GM11168 (cell line): ENCODE data around the gene TMEM218.
"Not testable (repeated sequence)": the region's sequence is repeated elsewhere in the genome, so short reads cannot be mapped to it uniquely, and the experiment has no call there.

Experiments used
- in situ Hi-C: fragments of 300-500 bp; cut with MboI; formaldehyde crosslinking; loops from one replicate; pipeline ENCODE4 v1.12.0; 2022; ENCODE audit warnings: low sequenced_read_pairs; ENCODE audit not compliant: unreplicated experiment

Gene TMEM218

DNA sequence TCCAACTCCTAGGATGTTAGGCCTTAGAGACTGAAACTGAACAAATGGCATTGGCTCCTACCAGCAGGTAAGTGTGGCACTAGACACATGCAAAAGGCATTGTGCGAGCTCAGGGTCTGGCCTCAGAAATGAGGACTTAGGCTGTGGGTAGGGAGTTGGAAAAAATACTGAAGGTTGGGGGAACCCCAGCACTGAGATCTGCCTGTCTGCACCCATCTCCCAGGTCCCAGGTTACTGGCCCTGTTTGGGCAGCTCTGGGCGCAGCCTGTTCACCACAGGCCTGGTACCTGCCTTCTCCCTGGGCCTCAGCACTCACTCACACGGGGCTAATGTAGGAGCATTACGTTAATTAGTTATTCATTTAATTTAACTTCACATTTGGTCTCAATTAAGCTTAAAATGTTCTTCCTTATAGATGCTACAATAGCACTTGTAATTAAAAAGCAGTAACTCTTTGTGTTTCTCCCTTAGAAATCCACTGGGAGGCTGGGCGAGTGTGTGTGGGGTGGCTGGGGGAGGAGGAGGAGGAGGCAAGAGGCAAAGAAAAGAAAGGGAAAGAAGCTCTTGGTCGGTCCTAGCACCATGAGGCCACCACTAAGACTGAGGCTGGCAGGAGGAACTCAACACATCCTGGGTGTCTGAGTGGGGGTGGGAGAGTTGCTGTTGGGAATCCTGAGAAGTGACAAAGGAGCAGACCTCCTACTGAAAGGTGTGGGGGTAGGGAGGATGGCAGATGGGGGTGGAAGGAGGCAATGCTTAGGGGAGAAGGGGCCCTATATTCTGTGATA is 19.4 kb downstream of the TMEM218 start:
- in situ Hi-C loops = no loop called here

DNA sequence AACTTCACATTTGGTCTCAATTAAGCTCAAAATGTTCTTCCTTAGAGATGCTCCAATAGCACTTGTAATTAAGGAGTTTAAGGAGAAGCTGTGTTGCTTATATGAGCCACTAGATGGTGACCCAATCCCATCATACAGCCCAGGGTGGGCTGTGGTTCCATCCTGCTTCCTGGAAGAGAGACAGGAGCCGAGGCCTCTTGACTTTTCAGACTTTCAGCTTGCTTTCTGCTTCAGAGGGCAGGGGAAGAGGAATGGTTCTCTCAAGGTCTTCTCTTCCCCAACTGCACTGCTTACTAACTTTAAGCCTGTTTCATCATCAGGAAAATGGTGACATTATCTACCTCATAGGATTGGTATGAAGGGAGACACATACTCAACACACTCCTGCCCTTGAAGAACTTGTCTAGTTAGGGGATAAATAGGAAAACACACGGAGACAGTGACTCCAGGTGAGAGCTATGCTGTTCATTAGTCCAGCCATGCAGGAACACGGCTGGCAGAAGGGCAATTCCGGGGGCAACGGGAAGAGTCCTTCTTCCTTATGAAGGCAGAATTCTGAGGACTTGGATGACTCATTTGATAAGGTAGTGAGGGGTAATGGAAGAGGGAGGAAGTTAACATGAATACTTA is 20.1 kb downstream of the TMEM218 start:
- in situ Hi-C loops = no loop called here

DNA sequence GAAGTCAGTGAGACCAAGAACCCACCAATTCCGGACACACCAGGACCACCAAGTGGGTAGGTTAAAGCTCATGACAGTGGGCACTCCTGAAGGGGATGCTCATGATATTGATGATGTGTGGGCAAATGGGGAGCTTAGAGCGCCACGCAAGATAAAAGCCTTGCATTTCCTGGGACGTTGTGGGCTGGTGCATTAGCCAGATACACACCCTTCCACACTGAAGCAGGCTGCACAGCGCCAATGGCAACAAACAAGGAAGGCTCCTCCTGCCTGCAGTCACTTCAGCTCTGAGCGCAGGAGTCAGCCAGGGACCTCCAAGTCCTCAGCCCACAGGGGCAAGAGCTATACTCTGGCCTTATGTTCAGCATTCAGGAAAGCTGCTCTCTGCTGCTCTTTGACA is 20.6 kb downstream of the TMEM218 start:
- in situ Hi-C loops = no loop called here

DNA sequence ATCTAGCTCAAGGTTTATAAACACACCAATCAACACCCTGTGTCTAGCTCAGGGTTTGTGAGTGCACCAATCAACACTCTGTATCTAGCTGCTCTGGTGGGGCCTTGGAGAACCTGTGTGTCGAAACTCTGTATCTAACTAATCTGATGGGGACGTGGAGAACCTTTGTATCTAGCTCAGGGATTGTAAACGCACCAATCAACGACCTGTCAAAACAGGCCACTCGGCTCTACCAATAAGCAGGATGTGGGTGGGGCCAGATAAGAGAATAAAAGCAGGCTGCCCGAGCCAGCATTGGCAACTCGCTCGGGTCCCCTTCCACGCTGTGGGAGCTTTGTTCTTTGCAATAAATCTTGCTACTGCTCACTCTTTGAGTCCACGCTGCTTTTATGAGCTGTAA is 21.3 kb downstream of the TMEM218 start:
- in situ Hi-C loops = not testable (repeated sequence)

DNA sequence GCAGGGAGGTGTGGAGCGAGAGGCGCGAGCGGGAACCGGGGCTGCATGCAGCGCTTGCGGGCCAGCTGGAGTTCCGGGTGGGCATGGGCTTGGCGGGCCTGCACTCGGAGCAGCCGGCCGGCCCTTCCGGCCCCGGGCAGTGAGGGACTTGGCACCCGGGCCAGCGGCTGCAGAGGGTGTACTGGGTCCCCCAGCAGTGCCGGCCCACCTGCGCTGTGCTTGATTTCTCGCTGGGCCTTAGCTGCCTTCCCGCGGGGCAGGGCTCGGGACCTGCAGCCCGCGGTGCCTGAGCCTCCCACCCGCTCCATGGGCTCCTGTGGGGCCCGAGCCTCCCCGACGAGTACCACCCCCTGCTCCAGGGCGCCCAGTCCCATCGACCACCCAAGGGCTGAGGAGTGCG is 21.9 kb downstream of the TMEM218 start:
- in situ Hi-C loops = not testable (repeated sequence)

DNA sequence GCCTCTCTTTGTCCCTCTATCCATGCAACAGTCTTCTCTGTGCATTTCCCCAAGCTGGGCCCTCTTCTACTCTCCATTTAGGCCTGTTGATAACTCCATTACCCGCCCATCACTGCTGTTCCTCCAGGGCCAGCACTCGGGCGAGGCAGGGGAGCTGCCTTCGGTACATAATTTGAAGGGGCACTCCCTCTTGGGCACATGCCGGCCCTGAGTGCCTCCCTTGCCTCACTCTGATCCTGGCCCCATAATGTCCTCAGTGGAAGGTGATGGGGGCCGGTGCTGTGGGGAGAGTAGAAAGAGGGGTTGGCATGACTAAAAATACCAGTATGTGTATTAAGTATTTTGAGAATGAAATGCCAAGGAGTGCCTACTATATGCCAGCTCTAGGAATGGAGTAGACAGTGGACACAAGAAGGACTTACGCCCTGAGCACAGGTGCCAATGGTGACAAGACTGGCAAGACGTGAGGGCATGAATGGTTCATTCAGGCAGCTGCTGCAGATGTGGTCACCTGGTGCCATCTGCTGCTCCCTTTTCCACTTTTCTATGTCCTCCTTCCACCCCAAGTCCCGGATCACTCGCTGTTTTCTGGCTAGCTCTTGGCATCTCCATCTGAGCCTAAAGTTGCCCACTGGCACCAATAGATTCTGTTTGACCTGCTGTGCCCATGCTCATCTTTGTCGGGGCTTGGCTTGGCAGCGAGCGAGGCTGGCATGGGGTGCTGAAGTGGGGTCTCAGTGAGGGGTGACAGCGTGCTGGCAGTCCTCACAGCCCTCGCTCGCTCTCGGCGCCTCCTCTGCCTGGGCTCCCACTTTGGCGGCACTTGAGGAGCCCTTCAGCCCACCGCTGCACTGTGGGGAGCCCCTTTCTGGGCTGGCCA is 22.6 kb downstream of the TMEM218 start:
- in situ Hi-C loops = no loop called here

DNA sequence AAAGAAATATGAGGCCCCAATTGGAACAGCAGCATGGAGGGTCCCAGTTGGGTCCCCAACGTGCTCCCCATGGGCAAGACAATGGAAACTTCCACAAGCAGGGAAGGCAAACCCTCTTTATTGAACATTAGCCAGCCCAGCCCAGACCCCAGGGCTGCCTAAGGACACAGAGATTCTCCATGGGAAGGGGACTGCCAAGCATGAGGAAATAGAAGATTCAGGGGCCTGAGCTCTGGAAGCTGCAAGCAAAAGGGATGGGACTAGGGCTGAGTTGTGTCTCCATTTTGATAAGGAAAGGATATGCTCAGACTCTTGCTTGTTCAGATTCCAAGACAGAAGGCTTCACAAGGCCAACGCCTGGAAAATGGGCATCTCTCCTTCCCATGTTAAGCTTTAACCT is 23.3 kb downstream of the TMEM218 start:
- in situ Hi-C loops = no loop called here

DNA sequence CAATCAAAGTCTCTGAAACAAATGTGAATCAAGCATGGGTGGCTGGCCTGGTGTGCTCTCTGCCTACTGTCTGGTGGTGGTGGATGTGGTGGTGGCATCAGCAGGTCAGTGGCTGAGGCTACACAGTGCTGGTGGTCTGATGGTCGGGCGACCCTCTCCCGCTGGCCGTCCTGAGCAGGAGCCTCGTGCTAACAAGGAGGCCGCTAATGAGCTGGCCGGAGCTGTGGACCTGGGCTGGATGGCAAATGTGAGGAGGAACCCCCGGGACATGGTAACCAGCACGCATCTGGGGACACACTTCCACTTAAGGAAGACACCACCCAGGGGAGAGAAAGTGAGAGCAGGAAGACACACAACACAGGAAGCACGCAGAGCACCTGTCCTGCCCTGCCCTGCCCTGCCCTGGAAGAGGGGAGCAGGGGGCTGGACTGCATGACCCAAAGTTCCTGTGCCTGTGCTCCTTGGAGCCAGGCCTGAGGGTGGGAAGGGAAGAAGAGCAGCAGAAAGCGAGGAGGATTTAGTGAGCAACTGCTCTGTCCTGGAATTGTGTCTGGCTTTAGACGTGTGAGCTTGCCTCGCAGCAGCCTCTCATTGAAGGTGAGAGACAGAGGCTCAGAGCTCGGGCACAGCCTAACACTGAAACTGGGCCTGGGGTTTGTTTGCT is 24.7 kb downstream of the TMEM218 start:
- in situ Hi-C loops = no loop called here

DNA sequence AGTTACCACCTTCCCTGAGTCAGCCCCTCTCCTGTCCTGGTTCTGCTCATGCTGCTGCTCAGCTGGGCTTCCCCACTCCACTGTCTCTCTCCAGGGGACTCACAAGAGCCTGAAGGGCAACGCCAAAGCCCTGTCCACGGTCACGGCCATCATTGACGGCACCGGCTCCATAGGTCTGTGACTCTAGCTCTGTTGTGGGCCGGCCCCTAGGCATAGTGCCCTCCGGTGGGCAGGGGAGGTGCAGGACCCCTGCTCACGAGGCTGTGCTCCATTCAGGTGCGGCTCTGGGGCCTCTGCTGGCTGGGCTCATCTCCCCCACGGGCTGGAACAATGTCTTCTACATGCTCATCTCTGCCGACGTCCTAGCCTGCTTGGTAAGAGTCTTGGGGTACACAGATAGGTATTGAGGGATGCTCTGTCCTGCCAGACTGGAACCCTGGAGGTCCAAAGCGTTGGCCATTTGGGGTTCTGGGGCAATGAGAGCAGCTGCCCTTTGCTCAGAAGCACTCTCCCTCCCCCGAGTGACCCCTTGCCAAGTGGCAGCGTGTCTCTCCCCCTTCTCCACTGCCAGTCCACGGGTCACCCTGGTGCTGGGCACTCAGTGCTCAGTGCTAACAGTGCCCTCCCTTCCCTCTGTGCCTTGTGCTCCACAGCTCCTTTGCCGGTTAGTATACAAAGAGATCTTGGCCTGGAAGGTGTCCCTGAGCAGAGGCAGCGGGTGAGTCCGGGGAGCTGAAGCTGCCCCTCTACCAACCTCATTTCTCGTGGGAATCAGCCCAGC is 25.9 kb downstream of the TMEM218 start:
- in situ Hi-C loops = no loop called here

DNA sequence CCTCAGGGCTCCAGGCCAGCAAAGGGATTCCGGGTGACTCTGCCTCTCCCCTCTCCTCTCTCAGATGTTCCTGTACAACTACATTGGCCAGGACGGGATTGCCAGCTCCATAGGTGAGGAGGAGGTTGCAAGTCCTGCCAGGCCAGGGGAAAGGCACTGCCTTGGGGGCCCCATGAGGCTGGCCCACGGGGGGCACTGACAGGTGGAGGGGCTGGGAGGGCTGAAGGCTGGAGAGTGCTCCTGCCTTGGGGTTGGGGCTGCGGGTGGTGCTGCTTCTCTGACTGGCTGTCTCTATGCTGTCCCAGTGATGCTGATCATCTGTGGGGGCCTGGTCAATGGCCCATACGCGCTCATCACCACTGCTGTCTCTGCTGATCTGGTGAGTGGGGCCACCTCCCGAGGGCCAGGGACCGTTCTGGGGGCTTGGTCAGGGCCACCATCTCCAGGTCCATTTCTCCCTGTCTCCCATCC is 26.6 kb downstream of the TMEM218 start:
- in situ Hi-C loops = no loop called here

DNA sequence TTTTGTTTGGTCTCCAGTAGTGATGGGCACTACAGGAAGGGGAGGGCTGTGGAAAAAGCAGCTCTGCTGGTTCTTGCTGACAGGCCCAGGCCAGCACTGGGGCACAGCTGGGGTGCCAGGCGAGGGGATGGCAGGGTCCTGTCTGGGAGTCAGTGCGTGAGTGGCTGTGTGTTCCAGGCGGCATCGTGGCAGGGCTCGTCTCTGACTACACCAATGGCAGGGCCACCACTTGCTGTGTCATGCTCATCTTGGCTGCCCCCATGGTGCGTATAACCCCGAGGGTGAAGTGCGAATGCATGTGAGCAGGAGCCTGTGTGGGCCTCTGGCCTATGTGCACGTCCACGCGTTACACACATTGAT is 27.4 kb downstream of the TMEM218 start:
- in situ Hi-C loops = no loop called here

DNA sequence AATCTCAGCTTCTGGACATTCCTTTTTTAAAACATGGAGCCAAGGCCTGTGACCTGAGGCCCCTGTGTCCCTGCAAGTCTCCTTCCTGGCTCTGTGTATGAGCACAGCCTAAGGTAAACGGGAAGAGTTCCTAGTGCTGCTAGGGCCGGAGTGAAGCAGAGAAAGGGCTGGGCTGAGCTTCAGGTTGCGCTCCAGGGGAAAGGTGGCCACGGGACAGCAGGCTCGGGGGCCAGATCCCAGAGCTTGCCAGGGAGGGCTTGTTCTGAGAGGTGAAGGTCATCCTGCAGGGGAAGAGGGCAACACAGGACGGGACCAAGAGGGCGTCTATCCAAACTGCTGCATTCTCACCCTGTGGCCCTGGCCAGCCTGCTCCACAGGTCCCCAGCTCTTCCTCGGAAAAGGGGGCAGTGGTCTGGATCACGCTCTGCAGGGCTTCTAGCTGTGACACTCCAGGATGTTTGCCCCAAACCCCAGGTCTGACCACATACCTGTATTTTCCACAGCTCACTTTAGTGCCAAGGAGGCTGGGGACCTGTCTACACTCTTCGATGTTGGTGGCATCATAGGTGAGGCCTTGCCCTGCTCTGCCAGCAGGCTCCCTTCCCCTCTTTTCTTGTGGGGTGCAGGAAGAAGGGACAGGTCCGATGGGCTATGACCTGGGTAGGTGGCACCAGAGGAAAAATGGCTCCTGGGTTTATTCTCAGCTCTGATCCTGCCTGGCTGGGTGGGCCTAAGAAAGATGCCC is 27.9 kb downstream of the TMEM218 start:
- in situ Hi-C loops = no loop called here

DNA sequence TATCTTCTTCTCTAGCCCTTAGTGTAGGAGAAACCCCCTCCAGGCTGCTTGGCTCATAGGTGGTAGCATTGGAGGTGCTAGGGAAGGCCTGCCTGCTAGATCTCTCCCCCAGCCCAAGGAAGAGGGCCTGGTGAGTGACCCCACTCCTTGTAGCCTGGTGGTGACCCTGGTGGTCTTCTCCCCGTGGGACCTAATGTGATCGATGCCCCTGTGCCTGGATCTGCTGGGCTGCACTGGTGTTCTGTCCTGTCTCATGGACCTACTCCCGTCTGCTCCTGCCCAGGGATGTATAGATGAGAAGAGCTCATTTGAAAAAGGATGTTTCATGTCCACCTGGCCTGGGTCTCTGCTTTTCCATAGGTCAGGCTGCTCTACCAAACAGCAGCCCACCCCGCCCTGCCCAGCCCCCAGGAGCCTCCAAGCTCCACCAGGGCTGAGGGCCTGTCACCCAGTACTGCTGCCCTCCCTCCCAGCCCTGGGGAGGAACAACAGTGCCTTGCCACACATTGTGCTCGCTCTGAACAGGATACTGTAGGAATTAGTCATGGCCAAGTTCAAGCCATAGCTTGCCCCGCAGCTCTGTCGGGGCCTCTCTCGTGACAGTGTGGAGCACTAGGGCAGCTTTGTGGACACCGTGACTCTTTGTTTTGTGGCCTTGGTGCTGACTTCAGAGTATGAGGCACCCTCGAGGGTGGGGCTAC is 28.7 kb downstream of the TMEM218 start:
- in situ Hi-C loops = no loop called here

DNA sequence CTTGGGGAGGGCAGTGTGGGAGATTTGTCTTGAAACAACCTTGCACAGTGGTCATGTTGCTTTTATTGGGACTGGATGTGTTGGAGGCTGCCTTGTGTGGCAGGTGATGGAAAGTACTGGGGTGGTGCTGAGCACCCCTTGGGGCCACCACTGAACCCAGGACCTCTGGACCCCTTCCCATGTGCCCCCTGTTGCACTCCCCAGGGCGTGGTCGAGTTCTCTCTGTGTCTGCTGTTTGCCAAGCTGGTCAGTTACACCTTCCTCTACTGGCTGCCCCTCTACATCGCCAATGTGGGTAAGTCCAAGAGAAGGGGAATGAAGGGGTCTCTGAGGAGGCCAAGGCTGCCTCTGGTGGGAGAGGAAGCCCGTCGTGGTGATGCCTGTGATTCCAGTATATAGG is 29.4 kb downstream of the TMEM218 start:
- in situ Hi-C loops = no loop called here

DNA sequence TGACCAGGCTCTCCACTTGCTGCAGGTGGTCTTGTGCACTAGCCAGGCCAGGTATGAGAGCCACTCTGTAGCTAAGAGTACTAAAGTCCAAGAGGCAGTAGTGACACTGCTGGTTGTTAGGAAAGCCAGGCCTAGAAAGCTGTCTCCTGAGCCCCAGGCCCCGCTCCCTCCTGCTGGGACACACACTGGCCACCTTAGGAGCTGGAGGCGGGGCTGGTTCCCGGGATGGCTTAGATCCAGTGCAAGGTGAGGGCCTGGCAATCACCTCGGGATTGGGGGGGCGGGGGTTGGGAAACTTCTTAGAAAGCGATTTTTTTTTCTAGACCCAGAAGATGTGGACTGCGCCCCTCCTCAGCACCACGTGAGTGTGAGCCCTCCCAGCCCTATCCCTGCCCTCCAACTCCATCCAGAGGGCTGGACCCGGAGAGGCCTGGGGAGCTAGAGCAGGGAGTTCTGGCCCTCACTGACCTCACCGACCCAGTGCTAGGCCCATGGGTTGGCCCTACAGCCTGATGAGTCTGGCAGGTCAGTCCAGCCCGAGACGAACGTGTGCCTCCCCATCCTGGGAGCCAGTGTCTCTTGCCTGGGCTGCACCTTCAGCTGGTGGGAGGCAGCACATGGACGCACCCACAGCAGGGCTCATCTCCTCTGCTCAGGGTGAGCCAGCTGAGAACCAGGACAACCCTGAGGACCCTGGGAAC is 30.2 kb downstream of the TMEM218 start:
- in situ Hi-C loops = no loop called here

DNA sequence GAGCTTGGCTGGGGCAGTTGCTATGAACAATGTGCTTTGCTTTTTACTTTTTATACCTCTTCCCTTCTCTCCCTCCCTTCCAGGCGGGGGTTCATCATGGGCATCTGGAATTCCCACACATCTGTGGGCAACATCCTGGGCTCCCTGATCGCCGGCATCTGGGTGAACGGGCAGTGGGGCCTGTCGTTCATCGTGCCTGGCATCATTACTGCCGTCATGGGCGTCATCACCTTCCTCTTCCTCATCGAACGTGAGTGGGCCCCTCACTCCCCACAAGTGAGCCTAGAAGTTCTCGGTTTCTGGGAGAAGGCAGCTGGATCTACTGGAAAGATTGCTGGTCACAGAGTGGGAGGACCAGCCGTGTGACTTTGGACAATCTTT is 30.9 kb downstream of the TMEM218 start:
- in situ Hi-C loops = no loop called here

DNA sequence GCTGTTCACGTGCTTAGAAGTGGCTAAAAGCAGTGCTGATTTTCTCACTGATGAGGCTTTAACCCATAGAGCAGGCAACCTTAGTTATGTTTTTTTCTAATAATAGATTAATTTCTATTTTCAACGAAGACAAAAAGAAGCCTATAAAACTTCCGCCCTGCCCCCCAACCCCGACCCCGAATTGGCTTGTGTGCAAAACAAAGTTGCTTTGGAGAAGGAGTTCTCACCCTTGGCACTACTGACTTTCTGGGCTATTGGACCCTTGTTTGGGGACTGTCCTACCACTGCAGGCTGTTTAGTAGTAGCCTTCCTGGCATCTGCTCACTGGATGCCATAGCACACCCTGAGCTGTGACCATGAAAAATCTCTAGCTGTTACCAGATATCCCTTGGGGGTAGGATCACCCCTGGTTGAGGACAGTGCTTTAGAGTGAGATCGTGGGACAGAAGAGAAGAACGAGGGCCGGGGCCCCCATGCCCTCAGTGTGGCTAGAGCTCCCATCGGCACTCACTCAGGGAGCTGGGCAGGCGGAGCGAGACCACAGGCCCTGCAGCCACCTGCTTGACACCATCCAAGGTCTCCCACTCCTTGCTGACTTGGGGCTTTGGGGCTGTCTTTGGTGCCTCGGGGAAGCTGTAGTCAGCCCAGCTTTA is 31.4 kb downstream of the TMEM218 start:
- in situ Hi-C loops = no loop called here
